ENCODE results near the gene REEP5. TPM values are rescaled to one million over a fixed set of nuclear protein-coding genes. Genes with fewer than 3 reads are reported as not detected.

REEP5 gene
- total and polyA plus RNA-seq, 9 of the 15 experiments (the other 6 are each of a cell fraction or from before 2014, with no cell fraction given): 14.7 to 102 (median 36.0) TPM

GRCh38 chr5:112844489-112844888 lies 77.5 kb downstream of the REEP5 start:
- no peaks in the 10 kb centered on the region for H3K27me3 ChIP-seq (ENCODE audit: control insufficient read depth in 2 of 2, insufficient read depth in 2 of 2, low read length in 2 of 2)
- 90% methylated on average over 1 of the region's 1 CpG for WGBS (ENCODE audit: insufficient coverage, low coverage, missing lambda C conversion rate)
- in situ Hi-C loops (cut with MboI): no loop called here
- no peak overlapping the region for H3K9ac ChIP-seq (ENCODE audit: insufficient read depth in 1 of 2, low read depth in 2 of 2, low read length in 2 of 2)
- no peak overlapping the region for H2AFZ ChIP-seq (ENCODE audit: low read depth, low read length)
- intact Hi-C loops (cut with micrococcal nuclease): no loop called here
- 0 out of 2 replicates have a peak, but pooled peaks cover 8% of the 10 kb centered on the region for H3K9me3 ChIP-seq (replicated peaks; ENCODE audit: control insufficient read depth, insufficient read depth, low read depth, low read length)
- H3K4me2 ChIP-seq (ENCODE audit: insufficient read depth, low read length): no peak overlapping the region
- no TSS peak for BruUV-seq (replicated peaks)
- no peak overlapping the region for H3K27ac ChIP-seq (ENCODE audit: extremely low read depth, low read depth, low read length)
- H3K4me3 ChIP-seq: no peak overlapping the region
- H4K20me1 ChIP-seq (replicated peaks; ENCODE audit: control insufficient read depth, insufficient read depth, low read length): no peaks in the 10 kb centered on the region
- no peak for ATAC-seq
- POLR2A ChIA-PET: no interaction called here
- no peaks in the 10 kb centered on the region for H3K9me1 ChIP-seq (ENCODE audit: control insufficient read depth, insufficient read depth, low read length)
- CTCF ChIA-PET (ENCODE audit: low intra/inter-chr PET ratio): no interaction called here
- DNase-seq (ENCODE audit: extremely low read depth in 1 of 4, low spot score in 3 of 4): no peak
- no peak for TF ChIP-seq SREBF2 (CRISPR knock-in tag; IDR thresholded peaks at IDR 0.05)
- TF ChIP-seq ZBTB26 (CRISPR knock-in tag; IDR thresholded peaks at IDR 0.05): no peak
- TF ChIP-seq TFE3 (CRISPR knock-in tag; IDR thresholded peaks at IDR 0.05): peak; percentile 51; the same call in 1 of the 2 replicates
- H3K79me2 ChIP-seq (ENCODE audit: control insufficient read depth, insufficient read depth, low read length): no peaks in the 10 kb centered on the region
- H3K36me3 ChIP-seq (ENCODE audit: control insufficient read depth, insufficient read depth, low read length): 0 out of 3 replicates have a peak, but pooled peaks cover 1% of the 10 kb centered on the region
- peaks cover 0 to 4% of the 10 kb centered on the region in 2 experiments; a peak in 1 of 5 replicates for H3K4me1 ChIP-seq (replicated peaks in 1 of 2; ENCODE audit: control insufficient read depth in 2 of 2, insufficient read depth in 2 of 2, low read length in 2 of 2)
- FAIRE-seq: no peak
